HG03469 (cell line): Measurements from ENCODE around the gene LARGE1.
"Not testable (repeated sequence)": the region's sequence is repeated elsewhere in the genome, so short reads cannot be mapped to it uniquely, and the experiment has no call there.

Experiments
- ATAC-seq: cut with Tn5 transposase; IDR thresholded peaks from one replicate; pipeline ENCODE4 v1.9.1; 2021; ENCODE audit warnings: mild to moderate bottlenecking, moderate library complexity, moderate number of reproducible peaks; ENCODE audit not compliant: unreplicated experiment

LARGE1 gene

GRCh38 chr22:33859311-33859710 is 61.0 kb downstream of the LARGE1 start:
- ATAC-seq = no peak

- ATAC-seq = not testable (repeated sequence)
Observed at GRCh38 chr22:33858653-33859052, 61.6 kb downstream of the LARGE1 start.

GRCh38 chr22:33857767-33858166 is 62.5 kb downstream of the LARGE1 start:
- ATAC-seq = not testable (repeated sequence)

- ATAC-seq = no peak
Observed at GRCh38 chr22:33854724-33855123, 65.6 kb downstream of the LARGE1 start.

- no peak for ATAC-seq
Observed at GRCh38 chr22:33853200-33854097, 66.8 kb downstream of the LARGE1 start.

GRCh38 chr22:33851821-33852384 is 68.4 kb downstream of the LARGE1 start:
- ATAC-seq = no peak

- ATAC-seq = no peak
Observed at GRCh38 chr22:33851240-33851639, 69.0 kb downstream of the LARGE1 start.

GRCh38 chr22:33850724-33851123 is 69.6 kb downstream of the LARGE1 start:
- ATAC-seq = no peak

GRCh38 chr22:33850193-33850592 is 70.1 kb downstream of the LARGE1 start:
- ATAC-seq = no peak

- ATAC-seq = no peak
Observed at GRCh38 chr22:33848251-33848650, 72.0 kb downstream of the LARGE1 start.

GRCh38 chr22:33844273-33844672 is 76.0 kb downstream of the LARGE1 start:
- no peak for ATAC-seq

GRCh38 chr22:33842421-33843094 is 77.7 kb downstream of the LARGE1 start:
- ATAC-seq = no peak

GRCh38 chr22:33842006-33842354 is 78.3 kb downstream of the LARGE1 start:
- ATAC-seq = no peak

GRCh38 chr22:33841281-33842005 is 78.8 kb downstream of the LARGE1 start:
- ATAC-seq = no peak

GRCh38 chr22:33838644-33839043 is 81.6 kb downstream of the LARGE1 start:
- ATAC-seq = no peak

GRCh38 chr22:33837826-33838225 is 82.5 kb downstream of the LARGE1 start:
- no peak for ATAC-seq

GRCh38 chr22:33835265-33835664 is 85.0 kb downstream of the LARGE1 start:
- ATAC-seq = no peak

- no peak for ATAC-seq
Observed at GRCh38 chr22:33832558-33833151, 87.6 kb downstream of the LARGE1 start.

- ATAC-seq = no peak
Observed at GRCh38 chr22:33831651-33832050, 88.6 kb downstream of the LARGE1 start.

- no peak for ATAC-seq
Observed at GRCh38 chr22:33831207-33831606, 89.1 kb downstream of the LARGE1 start.
